Sciatic nerve (tissue), 2 donors: ENCODE data around the gene AGBL4. TPM values are rescaled to one million over a fixed set of nuclear protein-coding genes. Genes with fewer than 3 reads are reported as not detected.

Experiments used
- ATAC-seq: fragments of 200-7000 bp; cut with Tn5 transposase; one replicate; pipeline ENCODE4 v1.9.1; 2020; ENCODE audit warnings: mild to moderate bottlenecking, moderate library complexity
- DNase-seq: peaks from one replicate; pipeline ENCODE4 v3.0.0-alpha.2; 2020; ENCODE audit warnings: low spot score
- intact Hi-C: fragments of 100-400 bp; cut with DNase I; formaldehyde crosslinking; loops from one replicate; pipeline ENCODE4 v1.14.2; 2022
- total RNA-seq: library from RNA; stranded (reverse); fragmentation: NEBNext Ultra II Directional; extraction: Animal tissue kit (Norgen Biotek cat#: 25700); gene quantifications from one replicate; pipeline ENCODE4 v1.2.1, GENCODE V29; 2021
- donor health status: DM: no; HTN: no; CAD: no.
- donor health status: DM: no; HTN: no; CAD: no.

AGBL4 gene
- total RNA-seq, 1 donor from 2014 or later: 1.3 TPM

- intact Hi-C loops: loop anchor here (5.0 kb wide), 1 partner anchor 125 kb away; no protein-coding TSS in a partner anchor
- ATAC-seq (peak; percentile 86), DNase-seq (peak; percentile 75)
Measured at GRCh38 chr1:48572646-48573258, 1451.0 kb downstream of the AGBL4 start.

GRCh38 chr1:48572134-48572533 is 1451.6 kb downstream of the AGBL4 start:
- ATAC-seq (no peak), DNase-seq (no peak)
- intact Hi-C loops: loop anchor here (5.0 kb wide), 1 partner anchor 125 kb away; no protein-coding TSS in a partner anchor

GRCh38 chr1:48571303-48571987 is 1452.3 kb downstream of the AGBL4 start:
- no peak for ATAC-seq

DNA sequence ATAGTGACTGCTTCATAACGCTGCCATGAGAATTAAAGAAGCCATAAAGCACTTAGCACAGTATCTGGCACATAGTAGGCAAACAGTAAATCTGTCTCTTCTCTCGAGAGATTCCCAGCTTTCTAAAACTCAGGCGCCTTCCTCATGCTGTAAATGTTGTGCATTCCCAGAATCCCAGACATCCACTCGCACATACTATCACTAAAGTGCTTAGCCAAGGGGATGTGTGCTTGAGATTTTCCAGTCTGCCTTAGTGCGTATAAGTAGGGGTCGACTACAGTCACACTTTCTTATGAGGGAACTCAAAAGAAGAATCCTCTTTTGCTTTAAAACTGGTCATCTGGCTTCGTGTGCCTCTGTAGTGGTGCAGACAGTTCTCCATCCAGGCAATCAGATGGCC is 1453.2 kb downstream of the AGBL4 start:
- DNase-seq (no peak), ATAC-seq (no peak)
- intact Hi-C loops: loop anchor here (5.0 kb wide), 1 partner anchor 127 kb away; no protein-coding TSS in a partner anchor

More at GRCh38 chr1:48571303-48571987, 1452.3 kb downstream of the AGBL4 start:
- DNase-seq: no peak
- intact Hi-C loops: loop anchor here (5.0 kb wide), 1 partner anchor 126 kb away; no protein-coding TSS in a partner anchor

DNA sequence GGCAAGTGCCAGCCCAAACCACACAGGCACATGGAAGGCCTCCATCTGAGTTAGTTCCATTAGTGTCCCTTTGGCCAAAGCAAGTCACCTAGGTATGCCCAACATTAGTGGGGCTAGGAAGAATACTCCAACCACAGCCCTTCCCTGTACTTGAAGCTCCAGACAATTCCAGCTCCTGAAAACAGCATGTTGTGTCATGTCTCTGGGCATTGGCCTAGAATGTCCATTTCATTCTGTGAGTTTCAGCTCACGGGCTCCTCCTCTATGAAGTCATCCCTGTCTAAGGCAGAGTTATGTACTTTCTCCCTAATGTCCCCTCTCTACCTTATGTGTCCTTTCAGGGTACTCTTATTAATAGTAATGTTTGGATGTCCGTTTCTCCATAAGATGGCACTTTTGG is 1455.3 kb downstream of the AGBL4 start:
- intact Hi-C loops: no loop called here
- DNase-seq (no peak), ATAC-seq (no peak)

DNA sequence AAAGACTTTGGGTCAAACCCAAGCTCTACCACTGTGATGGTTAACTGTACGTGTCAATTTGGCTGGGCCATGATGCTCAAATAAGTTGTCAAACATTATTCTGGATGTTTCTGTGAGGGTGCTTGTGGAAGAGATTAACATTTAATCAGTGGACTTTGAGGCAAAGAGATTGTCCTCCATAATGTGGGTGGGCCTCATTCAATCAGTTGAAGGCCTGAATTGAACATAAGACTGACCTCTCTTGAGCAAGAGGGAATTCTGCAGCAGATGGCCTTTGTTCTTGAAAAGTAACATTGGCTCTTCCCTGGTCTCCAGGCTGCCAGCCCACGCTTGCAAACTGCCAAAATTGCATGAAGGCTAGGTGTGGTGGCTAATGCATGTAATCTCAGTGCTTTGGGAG is 1457.3 kb downstream of the AGBL4 start:
- intact Hi-C loops: no loop called here
- ATAC-seq (no peak), DNase-seq (no peak)

DNA sequence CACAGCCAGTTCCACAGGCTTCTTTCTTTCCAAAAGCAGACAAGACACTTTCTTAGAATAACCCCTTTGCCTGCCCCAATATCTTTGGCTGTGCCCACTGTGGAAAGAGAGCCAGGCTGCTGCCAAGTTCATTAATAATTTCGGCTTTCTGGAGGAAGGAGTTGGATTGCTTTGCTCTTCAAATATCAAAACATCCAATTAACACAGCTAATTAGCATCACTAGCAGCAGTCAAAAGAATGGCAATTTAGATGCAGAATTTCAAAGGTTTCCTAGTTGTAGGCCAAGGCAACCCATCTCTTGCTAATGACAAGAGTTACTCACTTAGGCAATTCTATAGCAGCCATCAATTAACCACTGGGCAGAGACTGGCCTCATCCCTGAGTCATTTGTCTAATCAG is 1460.7 kb downstream of the AGBL4 start:
- ATAC-seq (no peak), DNase-seq (no peak)
- intact Hi-C loops: no loop called here

GRCh38 chr1:48561444-48561843 is 1462.3 kb downstream of the AGBL4 start:
- no peak for ATAC-seq
- intact Hi-C loops: no loop called here
- DNase-seq: no peak

DNA sequence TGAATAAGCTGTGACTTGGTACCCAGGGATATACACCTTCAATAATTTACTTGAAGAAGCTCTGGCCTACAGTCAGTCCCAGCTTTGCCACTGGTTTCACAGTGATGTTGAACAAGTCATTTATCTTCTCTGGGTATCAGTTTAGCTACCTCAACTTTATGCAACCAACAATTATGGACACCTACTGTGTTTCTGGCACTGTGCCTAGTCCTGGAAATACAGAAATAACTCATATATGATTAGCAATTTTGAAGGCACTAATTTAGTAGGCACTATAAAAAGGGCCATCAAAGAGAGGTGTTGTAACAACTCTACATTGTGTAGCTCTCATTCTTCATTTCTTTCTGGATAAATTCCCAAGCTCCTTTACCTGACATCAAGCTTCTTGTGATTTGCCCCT is 1463.2 kb downstream of the AGBL4 start:
- intact Hi-C loops: no loop called here
- no peak for DNase-seq
- no peak for ATAC-seq

- intact Hi-C loops: no loop called here
- ATAC-seq (no peak), DNase-seq (no peak)
Measured at GRCh38 chr1:48560116-48560515, 1463.6 kb downstream of the AGBL4 start.

GRCh38 chr1:48558366-48558765 is 1465.4 kb downstream of the AGBL4 start:
- intact Hi-C loops: no loop called here
- ATAC-seq: no peak
- DNase-seq: no peak

GRCh38 chr1:48556186-48556850 is 1467.4 kb downstream of the AGBL4 start:
- intact Hi-C loops: no loop called here
- no peak for ATAC-seq
- DNase-seq: no peak

- ATAC-seq (no peak), DNase-seq (no peak)
- intact Hi-C loops: no loop called here
Measured at GRCh38 chr1:48555271-48555670, 1468.5 kb downstream of the AGBL4 start.

DNA sequence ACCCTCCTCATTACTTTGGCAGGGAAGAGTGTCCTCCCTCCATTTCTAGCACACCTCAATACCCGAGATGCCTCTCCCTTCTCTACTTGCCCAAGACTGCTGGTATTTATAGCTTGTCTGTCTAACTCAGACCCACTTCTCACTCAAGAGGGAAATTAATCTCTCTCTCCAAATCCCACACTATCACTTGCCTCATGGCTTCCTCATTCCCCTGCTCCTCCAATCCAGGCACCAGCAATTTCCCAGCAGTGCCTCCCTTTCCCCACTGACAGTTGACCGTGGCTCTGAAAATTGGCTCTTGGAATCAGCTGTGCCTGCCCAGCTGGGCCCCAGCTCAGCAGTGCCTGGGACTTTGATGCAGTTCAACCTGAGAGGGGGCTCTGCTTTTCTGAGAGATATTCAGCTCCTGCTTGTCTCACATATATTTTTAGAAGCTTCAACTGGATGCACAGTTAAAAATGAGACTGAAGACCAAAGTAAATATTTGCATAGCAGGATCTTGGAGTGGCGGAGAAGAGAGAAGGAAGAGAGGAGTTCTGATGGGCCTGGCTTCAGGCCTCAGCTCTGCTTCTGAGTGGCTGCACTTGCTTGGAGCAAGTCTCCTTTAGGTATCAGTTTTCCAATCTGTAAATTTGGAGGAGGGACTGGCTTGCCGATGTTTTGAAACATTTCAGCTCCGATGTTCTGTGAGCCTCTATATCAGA is 1470.7 kb downstream of the AGBL4 start:
- ATAC-seq (no peak), DNase-seq (no peak)
- intact Hi-C loops: no loop called here

- intact Hi-C loops: no loop called here
- ATAC-seq: no peak
- DNase-seq: no peak
Measured at GRCh38 chr1:48552420-48552819, 1471.3 kb downstream of the AGBL4 start.

GRCh38 chr1:48548985-48549384 is 1474.8 kb downstream of the AGBL4 start:
- ATAC-seq (no peak), DNase-seq (no peak)
- intact Hi-C loops: no loop called here

- ATAC-seq: peak; percentile 50
- intact Hi-C loops: no loop called here
- no peak for DNase-seq
Measured at GRCh38 chr1:48547561-48548220, 1476.1 kb downstream of the AGBL4 start.

DNA sequence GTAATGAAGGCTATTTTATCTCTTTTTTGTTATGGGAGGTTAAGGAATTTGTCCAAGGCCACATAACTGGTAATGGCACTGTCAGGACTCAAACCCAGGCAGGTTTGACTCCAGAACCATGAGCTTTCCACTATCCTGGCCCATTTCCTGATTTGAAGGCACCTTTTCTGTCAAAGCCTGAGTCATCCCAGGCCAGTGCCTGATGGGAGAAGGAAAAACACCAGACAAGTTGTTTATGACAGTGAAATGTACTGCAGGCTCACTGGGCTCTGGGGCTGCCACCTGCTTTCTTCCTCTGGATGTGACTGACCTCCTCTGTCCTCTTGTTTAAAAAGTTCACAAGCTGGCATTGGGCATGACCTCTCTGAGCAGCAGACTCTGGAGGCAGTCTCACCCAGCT is 1479.9 kb downstream of the AGBL4 start:
- no peak for ATAC-seq
- intact Hi-C loops: no loop called here

DNA sequence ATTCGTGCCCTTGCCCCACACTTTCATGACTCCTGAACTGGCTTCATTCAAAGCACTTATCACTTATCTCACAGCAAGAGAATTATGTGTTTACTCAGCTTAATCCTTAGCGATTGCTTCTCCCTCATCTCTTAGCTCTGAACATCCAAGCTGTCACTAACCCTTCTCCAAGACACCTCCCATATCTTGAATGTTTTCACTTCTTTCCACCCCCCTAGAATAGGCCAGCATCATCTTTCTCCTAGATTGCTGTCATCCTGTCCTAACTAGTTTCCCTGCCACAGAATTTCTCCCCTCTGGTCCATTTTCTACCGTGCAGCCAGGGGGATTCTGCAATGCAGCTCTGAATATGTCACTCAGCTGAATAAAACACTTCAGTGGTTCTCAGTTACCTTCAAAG is 1483.2 kb downstream of the AGBL4 start:
- ATAC-seq: no peak
- intact Hi-C loops: no loop called here
- DNase-seq: no peak

More for the DNA sequence above, 1479.9 kb downstream of the AGBL4 start:
- DNase-seq: no peak
